HG03521 (cell line): ENCODE data around the gene SRRM5.

Source experiments
- ATAC-seq: cut with Tn5 transposase; IDR thresholded peaks from one replicate; pipeline ENCODE4 v1.9.1; 2021; ENCODE audit warnings: mild to moderate bottlenecking, moderate library complexity; ENCODE audit not compliant: unreplicated experiment

Gene SRRM5

DNA sequence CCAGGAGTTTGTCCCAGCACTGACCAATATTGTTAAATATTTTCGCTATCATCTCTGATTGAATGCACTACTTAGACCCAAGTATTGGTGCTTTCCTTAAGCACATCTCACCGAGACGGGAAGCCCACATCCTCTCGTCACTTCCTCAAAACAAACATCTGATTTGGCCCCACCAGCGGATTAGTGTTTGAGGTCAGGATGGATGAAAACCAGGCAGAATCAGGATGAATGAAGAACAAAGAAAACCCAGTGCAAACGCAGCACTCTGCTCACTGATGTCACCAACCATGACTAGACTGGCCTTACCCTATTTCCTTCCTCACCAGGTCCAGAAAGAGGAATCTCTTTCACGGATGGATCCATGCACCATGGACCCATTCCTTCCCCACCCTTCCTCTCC, 52.1 kb downstream of the SRRM5 start:
- ATAC-seq = no peak
